T-helper 2 cell treated with Interferon-gamma antibody and Interleukin-4, amounts not matched to agents 100 ng/mL and 5 ng/mL, for 36 hours (primary cell): Measurements from ENCODE around the gene MACROD2. TPM values are rescaled to one million over a fixed set of nuclear protein-coding genes. Genes with fewer than 3 reads are reported as not detected.

ENCODE experiments used
- intact Hi-C: fragments of 100-400 bp; cut with micrococcal nuclease; formaldehyde crosslinking; loops from one replicate; pipeline ENCODE4 v1.15.1; 2023
- total RNA-seq: library from RNA; stranded (reverse); gene quantifications from 2 replicates; pipeline ENCODE4 v1.2.3, GENCODE V29; 2022

The MACROD2 gene
- total RNA-seq, 1 donor from 2014 or later, result not detected

DNA sequence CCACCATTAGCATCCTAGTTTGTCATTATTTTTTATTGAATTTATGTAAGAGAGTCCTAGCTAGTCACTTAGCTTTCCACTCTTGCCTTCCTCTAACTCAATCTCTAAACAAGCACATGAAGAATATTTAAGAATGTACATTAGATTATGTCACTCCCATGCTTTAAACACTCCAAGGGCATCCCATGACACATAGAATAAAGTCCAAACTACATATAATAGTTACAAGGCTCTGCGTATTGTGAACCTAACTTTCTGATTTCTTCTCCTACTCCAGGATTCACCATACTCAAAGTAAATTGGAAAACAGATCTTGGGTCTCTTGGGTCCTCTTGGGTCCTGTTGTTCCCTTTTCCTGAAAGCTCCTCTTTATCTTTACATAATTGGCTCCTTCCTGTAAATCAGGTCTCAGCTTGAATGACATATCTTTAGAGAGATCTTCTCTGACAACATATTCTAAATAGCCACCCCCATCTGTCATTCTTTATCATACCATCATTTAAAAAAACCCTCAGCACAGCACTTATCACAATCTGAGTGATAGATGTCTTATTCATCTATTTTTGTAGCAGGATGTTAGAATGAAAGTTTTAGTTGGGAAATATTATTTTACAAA, 1384.5 kb downstream of the MACROD2 start:
- intact Hi-C loops, result no loop called here

DNA sequence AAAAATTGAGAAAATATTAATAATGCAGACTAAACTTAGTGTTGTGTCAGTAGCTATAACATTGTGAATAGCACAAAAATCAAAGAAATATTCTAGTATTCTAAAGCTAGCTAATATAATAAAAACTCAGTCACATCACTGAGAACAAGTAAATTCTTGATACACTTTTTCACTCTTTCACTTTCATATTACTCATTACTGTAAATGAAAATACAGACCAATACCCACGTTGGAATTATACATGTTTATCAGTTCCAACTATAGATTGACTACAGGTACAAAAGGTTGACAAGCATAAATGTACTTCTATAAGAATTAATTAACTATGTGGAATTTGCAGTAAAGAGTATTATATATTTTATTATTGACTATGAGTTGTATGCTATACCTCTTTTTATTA, 1385.5 kb downstream of the MACROD2 start:
- intact Hi-C loops, result no loop called here

- intact Hi-C loops, result no loop called here
Observed at GRCh38 chr20:15387228-15387627, 1391.9 kb downstream of the MACROD2 start.

DNA sequence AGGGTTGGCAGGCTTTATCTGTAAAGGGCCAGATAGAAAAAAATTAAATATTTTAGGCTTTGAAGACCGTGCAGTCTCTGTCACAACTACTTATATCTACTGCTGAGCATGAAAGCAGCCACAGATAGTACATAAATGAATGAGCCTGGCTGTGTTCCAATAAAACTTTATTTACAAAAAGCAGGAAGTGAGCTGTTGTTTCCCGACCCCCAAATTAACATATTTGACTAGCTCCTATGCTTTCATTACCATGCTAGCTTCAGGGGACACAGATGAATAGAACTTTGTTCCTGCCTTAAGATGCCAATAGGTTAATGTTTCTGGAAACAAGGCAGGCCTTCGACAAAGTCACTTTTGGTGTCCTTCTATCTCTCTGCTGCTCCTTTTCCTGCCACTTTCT, 1400.1 kb downstream of the MACROD2 start:
- intact Hi-C loops, result no loop called here

DNA sequence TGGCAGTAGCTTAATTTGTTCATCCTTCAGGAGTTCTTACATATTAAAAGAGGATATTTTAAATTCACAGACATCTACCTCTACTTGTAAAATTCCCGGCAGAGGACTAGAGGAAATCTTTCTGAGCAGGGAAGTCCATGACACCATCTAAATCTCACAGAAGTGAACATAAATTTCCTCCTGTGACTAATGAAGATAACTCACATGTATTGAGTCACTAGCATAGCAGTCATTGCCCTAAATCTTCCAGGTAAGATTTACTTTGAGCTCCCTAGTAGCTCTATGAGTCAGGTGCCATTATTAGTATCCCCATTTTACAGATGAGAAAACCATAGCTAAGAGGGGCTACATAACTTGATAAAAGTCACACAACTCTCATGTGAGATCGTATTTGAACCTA, 1400.7 kb downstream of the MACROD2 start:
- intact Hi-C loops, result no loop called here

DNA sequence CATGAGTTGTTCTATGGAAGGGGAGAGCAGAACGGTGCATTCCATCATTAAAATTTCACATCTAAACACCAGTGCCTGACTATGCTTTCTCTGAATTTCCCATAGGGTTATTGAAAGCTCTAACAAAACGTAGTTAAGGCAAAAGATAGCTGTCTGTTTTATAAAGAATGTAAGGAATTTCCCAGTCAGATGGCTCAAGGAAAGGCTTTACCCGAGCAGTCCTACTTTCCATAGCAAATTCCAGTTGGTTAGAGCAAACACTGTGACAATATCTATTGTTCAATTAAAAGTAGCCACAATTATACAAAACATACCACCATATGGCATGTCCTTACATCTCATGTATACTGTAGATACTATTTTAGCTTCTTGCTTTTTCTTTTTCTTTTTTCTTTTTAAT, 1401.6 kb downstream of the MACROD2 start:
- intact Hi-C loops, result no loop called here

DNA sequence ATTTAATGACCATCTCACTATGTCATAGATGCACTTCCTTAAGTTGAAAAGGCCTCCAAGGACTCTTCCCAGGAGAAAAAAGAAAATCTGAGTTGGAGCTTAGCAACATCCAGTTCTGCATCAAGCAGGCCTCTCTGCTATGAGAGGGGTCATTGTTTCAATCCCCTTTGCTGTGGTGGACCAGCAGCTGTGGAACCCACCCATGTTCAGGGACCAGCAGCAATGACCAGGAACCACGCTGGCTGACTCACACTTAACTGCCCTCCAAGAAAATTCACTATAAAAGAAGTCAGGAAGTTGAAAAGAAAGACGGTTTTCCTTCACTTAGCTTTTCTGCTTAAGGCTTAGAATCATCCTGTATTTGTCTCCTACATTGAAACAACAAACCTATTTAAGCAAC, 1404.5 kb downstream of the MACROD2 start:
- intact Hi-C loops, result no loop called here

- intact Hi-C loops, result no loop called here
Observed at GRCh38 chr20:15406072-15406471, 1410.8 kb downstream of the MACROD2 start.

DNA sequence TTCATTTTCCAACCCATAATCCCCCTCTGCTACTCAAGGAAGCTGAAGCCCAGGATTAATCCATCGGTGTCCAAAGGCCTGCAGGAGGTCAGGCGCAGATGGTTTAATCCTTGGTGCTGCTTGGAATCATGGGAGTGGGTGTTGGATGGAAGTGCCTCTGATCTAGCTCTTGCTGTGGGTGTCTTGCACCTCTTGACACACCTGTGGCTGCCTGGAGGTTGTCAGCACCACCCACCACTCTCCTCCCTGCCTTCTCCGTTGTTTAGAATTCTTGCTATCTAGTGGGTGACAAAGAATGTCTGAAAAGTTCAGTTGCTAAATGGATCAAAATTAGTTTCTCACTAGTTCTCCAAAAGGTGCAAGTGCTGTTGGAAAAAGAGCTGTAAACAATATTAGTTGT, 1416.5 kb downstream of the MACROD2 start:
- intact Hi-C loops, result no loop called here

GRCh38 chr20:15415908-15416307, 1420.6 kb downstream of the MACROD2 start:
- intact Hi-C loops, result no loop called here

- intact Hi-C loops, result no loop called here
Observed at GRCh38 chr20:15419856-15420255, 1424.5 kb downstream of the MACROD2 start.

- intact Hi-C loops, result no loop called here
Observed at GRCh38 chr20:15422966-15423365, 1427.7 kb downstream of the MACROD2 start.

DNA sequence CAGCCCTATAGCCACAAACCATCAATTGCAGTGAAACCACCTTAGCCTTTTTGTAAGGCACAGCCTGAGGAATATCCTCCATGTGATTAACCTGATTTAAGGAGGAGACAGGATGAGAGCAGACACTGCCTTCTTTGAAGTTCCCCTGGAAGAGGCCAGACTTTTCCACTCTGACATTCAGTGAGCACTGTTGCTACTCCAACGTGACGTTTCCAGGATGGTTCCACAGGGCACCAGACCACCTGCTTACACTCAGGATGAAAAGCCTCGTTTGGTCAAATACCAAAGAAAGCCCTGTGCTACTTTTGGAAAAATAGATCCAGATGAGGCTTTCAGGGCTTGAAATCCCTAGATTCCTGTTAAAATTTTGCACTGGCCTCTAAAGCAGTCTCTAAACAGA, 1444.2 kb downstream of the MACROD2 start:
- intact Hi-C loops, result no loop called here

DNA sequence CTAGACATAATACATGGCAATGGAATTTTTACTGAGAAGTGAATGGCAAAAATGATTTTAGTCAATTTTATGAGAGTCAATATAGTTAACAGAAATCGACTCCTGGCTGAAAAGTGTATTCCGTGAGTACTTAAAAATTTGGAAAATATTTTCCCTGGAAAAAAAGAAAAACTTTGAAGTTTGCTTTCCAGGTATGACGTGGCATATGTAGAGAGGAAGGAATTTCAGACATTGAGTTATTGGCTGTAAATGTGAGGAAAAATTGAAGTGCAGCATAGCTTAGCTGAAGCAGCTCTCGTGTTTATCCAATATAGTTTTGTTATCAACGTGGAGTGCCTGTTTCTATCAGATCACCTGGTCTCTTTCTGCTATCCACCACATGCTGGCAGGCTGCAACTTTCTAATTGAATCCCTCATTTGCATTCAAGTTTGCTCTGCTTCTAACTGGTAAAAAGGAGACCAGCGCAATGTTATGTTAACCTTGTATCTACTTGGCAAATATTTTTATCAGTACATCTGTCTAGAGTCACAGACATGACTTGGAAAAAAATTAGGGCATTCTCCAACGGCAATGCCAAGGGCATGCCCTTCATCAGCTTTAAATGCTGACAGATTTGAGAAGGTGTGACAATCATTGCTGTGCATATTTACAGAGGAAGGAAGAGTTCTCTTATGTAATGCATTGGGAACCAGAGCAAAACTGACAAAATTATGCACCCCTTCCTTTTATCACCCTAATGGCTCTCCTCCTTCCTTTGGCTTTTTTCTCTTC, 1444.9 kb downstream of the MACROD2 start:
- intact Hi-C loops, result no loop called here

DNA sequence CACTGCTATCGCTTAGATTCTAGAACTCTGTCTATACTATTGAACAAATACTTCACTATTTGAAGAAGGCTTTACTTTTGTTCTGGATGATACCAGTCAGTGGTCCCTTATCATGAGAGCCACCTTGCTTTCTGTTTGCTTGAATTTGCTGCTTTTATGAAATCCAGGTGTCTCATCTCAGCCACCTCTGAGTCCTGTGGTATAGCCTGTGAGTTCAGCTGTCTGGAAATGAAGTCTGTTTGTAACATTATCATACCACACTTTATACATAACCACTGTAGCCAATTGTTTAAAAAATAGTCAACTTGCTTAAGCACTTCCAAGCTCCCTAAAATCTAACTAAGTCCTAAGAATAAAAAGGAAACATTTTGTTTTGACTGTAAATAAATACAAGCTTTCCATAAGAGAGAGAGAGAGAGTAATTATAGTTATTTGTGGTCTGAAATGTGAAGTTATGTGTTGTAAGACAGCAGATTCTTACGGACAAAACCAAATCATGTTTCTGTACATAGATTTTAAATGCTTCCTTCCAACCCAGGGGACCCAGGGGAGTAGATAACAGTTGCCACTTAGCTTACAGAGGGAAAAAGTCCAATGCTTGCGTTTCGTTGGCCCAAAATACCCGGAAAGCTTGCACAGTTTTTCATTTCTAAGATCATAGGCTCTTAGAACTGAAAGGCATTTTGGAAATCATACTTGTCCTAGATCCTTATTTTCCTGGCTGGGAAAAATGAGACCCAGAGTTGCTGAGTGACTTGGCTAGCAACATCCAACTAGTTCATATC, 1449.9 kb downstream of the MACROD2 start:
- intact Hi-C loops, result no loop called here

- intact Hi-C loops, result no loop called here
Observed at GRCh38 chr20:15446373-15446772, 1451.1 kb downstream of the MACROD2 start.

DNA sequence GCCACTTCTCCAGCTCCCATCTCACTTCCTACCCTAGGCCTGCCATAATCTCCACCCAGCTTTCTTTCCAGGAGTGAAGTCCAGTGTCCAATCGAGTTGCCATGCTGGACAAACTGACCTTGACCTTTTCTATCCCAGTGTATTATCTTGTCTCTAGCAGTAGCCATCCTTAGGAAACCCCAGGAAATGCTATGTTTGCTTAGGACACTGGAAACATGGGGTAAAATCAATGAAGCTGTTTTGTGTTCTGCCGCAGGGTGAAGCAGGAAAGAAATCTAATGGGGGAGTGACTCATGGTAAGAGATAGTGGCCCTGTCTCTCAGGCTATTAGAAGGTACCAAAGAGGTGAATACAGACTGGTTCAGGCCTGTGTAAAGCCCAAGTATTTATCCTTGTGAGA, 1452.2 kb downstream of the MACROD2 start:
- intact Hi-C loops, result no loop called here

- intact Hi-C loops, result no loop called here
Observed at GRCh38 chr20:15449061-15449460, 1453.7 kb downstream of the MACROD2 start.

DNA sequence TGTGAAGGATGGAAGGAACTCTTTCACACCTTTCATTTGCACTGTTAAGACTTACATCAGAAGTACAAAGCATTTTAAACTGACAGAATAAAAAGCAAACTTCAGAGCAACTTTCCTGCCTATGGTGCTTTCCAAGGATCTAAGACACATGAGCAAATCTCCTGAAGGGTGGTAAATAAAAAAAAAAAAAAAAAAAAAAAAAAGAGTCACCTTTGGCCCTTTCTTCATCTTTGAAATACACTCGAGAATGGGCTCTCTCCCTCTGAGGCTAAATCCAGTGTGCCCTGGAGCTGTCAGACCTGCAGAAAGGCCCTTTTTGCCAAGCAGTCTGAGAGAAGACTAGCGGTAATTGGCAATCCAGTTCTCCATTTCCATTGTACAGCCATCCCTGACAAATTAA, 1455.9 kb downstream of the MACROD2 start:
- intact Hi-C loops, result no loop called here

- intact Hi-C loops, result no loop called here
Observed at GRCh38 chr20:15455279-15455678, 1460.0 kb downstream of the MACROD2 start.

- intact Hi-C loops, result no loop called here
Observed at GRCh38 chr20:15461938-15462337, 1466.6 kb downstream of the MACROD2 start.

DNA sequence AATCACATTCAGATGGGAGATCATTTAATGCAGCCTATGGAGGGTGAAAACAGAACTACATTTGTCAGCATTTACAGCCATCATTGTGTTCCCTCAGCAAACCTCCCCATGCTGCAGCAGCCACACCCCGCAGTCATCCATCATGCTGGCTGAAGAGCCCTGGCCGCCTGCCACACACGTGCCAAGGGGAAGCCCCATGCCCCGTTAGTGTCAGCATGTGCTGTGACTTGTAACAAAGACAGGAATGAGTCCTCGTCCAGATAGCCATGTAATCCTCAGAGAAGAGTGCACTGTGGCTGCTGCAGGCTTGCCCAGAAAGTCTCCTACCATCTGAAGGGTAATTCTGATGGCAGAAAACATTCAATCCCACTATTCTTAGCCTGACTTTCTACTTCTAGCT, 1480.2 kb downstream of the MACROD2 start:
- intact Hi-C loops, result no loop called here
